ENCODE measurements around the gene FAM98C. TPM values are rescaled to one million over a fixed set of nuclear protein-coding genes. Genes with fewer than 3 reads are reported as not detected.
A peak's percentile ranks its signal among the peaks of the same experiment; 100 is the strongest.

The FAM98C gene
- total and polyA plus RNA-seq, 5 donors from 2014 or later, result 17.2 to 41.3 (median 20.0) TPM

- no peak for ATAC-seq (ENCODE audit: low read depth in 2 of 2)
- no peak overlapping the region for H3K27ac Mint-ChIP-seq
Measured at GRCh38 chr19:38443458-38443999, 40.6 kb downstream of the FAM98C start.

GRCh38 chr19:38444026-38444425 is 41.1 kb downstream of the FAM98C start:
- DNase-seq, result no peak
- H3K9me3 Mint-ChIP-seq, result peaks cover 0 to 2% (median 0%) of the 10 kb centered on the region in 7 donors
- H3K27me3 Mint-ChIP-seq, result no peaks in the 10 kb centered on the region
- Histone ChIP-seq H3K4me3 (ENCODE audit: low read depth, low read length) (no peak overlapping the region), H3K36me3 (ENCODE audit: control insufficient read depth, insufficient read depth, low read length) (no peaks in the 10 kb centered on the region), H3K9me3 (ENCODE audit: control insufficient read depth in 2 of 2, low read length in 2 of 2) (no peaks in the 10 kb centered on the region), H3K27ac (ENCODE audit: insufficient read depth, low read length, poor library complexity, severe bottlenecking) (no peak overlapping the region), H3K27me3 (ENCODE audit: control insufficient read depth, insufficient read depth, low read length) (no peaks in the 10 kb centered on the region), H3K4me1 (ENCODE audit: control insufficient read depth, insufficient read depth, low read length, poor library complexity, severe bottlenecking) (no peaks in the 10 kb centered on the region)
- no peak overlapping the region for H3K27ac Mint-ChIP-seq
- H3K4me1 Mint-ChIP-seq, result peaks cover 0 to 3% (median 1%) of the 10 kb centered on the region in 4 donors
- H3K4me3 Mint-ChIP-seq, result no peak overlapping the region
- H3K36me3 Mint-ChIP-seq, result peaks cover 4% of the 10 kb centered on the region
- ATAC-seq (ENCODE audit: low read depth in 2 of 2), result no peak

More at GRCh38 chr19:38443458-38443999, 40.6 kb downstream of the FAM98C start:
- Mint-ChIP-seq H3K4me3 (no peak overlapping the region), H3K27me3 (no peaks in the 10 kb centered on the region), H3K36me3 (no peaks in the 10 kb centered on the region), H3K4me1 (peaks cover 0 to 3% (median 1%) of the 10 kb centered on the region in 4 donors), H3K9me3 (peaks cover 0 to 2% (median 0%) of the 10 kb centered on the region in 7 donors)
- no peaks in the 10 kb centered on the region for H3K4me1 ChIP-seq (ENCODE audit: control insufficient read depth, insufficient read depth, low read length, poor library complexity, severe bottlenecking)
- no peak for DNase-seq
- no peaks in the 10 kb centered on the region for H3K36me3 ChIP-seq (ENCODE audit: control insufficient read depth, insufficient read depth, low read length)
- H3K27ac ChIP-seq (ENCODE audit: insufficient read depth, low read length, poor library complexity, severe bottlenecking), result no peak overlapping the region
- H3K4me3 ChIP-seq (ENCODE audit: low read depth, low read length), result no peak overlapping the region
- H3K9me3 ChIP-seq (ENCODE audit: control insufficient read depth in 2 of 2, low read length in 2 of 2), result no peaks in the 10 kb centered on the region
- no peaks in the 10 kb centered on the region for H3K27me3 ChIP-seq (ENCODE audit: control insufficient read depth, insufficient read depth, low read length)

- Histone ChIP-seq H3K36me3 (ENCODE audit: control insufficient read depth, insufficient read depth, low read length) (no peaks in the 10 kb centered on the region), H3K4me1 (ENCODE audit: control insufficient read depth, insufficient read depth, low read length, poor library complexity, severe bottlenecking) (no peaks in the 10 kb centered on the region), H3K27ac (ENCODE audit: insufficient read depth, low read length, poor library complexity, severe bottlenecking) (no peak overlapping the region), H3K9me3 (ENCODE audit: control insufficient read depth in 2 of 2, low read length in 2 of 2) (no peaks in the 10 kb centered on the region), H3K4me3 (ENCODE audit: low read depth, low read length) (no peak overlapping the region), H3K27me3 (ENCODE audit: control insufficient read depth, insufficient read depth, low read length) (no peaks in the 10 kb centered on the region)
- Mint-ChIP-seq H3K4me1 (peaks cover 0 to 3% (median 1%) of the 10 kb centered on the region in 4 donors), H3K36me3 (peaks cover 7% of the 10 kb centered on the region), H3K4me3 (no peak overlapping the region), H3K9me3 (peaks cover 0 to 3% (median 0%) of the 10 kb centered on the region in 7 donors), H3K27me3 (no peaks in the 10 kb centered on the region), H3K27ac (no peak overlapping the region)
- ATAC-seq (ENCODE audit: low read depth in 2 of 2) (no peak), DNase-seq (no peak)
Measured at GRCh38 chr19:38445362-38445761, 42.5 kb downstream of the FAM98C start.

- no peak overlapping the region for H3K27ac Mint-ChIP-seq
- ATAC-seq (ENCODE audit: low read depth in 2 of 2) (no peak), DNase-seq (no peak)
- Histone ChIP-seq H3K36me3 (ENCODE audit: control insufficient read depth, insufficient read depth, low read length) (no peaks in the 10 kb centered on the region), H3K4me1 (ENCODE audit: control insufficient read depth, insufficient read depth, low read length, poor library complexity, severe bottlenecking) (no peaks in the 10 kb centered on the region), H3K27ac (ENCODE audit: insufficient read depth, low read length, poor library complexity, severe bottlenecking) (no peak overlapping the region), H3K9me3 (ENCODE audit: control insufficient read depth in 2 of 2, low read length in 2 of 2) (no peaks in the 10 kb centered on the region), H3K4me3 (ENCODE audit: low read depth, low read length) (no peak overlapping the region), H3K27me3 (ENCODE audit: control insufficient read depth, insufficient read depth, low read length) (no peaks in the 10 kb centered on the region)
- H3K4me1 Mint-ChIP-seq, result peaks cover 0 to 2% (median 0%) of the 10 kb centered on the region in 4 donors
- H3K36me3 Mint-ChIP-seq, result peaks cover 7% of the 10 kb centered on the region
- peaks cover 0 to 3% (median 0%) of the 10 kb centered on the region in 7 donors for H3K9me3 Mint-ChIP-seq
- no peaks in the 10 kb centered on the region for H3K27me3 Mint-ChIP-seq
- H3K4me3 Mint-ChIP-seq, result no peak overlapping the region
Measured at GRCh38 chr19:38448225-38448624, 45.3 kb downstream of the FAM98C start.

GRCh38 chr19:38449518-38449917 is 46.6 kb downstream of the FAM98C start:
- Histone ChIP-seq H3K36me3 (ENCODE audit: control insufficient read depth, insufficient read depth, low read length) (no peaks in the 10 kb centered on the region), H3K9me3 (ENCODE audit: control insufficient read depth in 2 of 2, low read length in 2 of 2) (no peaks in the 10 kb centered on the region), H3K27me3 (ENCODE audit: control insufficient read depth, insufficient read depth, low read length) (no peaks in the 10 kb centered on the region), H3K4me1 (ENCODE audit: control insufficient read depth, insufficient read depth, low read length, poor library complexity, severe bottlenecking) (no peaks in the 10 kb centered on the region), H3K27ac (ENCODE audit: insufficient read depth, low read length, poor library complexity, severe bottlenecking) (no peak overlapping the region), H3K4me3 (ENCODE audit: low read depth, low read length) (no peak overlapping the region)
- Mint-ChIP-seq H3K4me1 (peaks cover 0 to 2% (median 0%) of the 10 kb centered on the region in 4 donors), H3K4me3 (peak overlapping the region in 1 of 4 donors; percentile 55), H3K27ac (peak overlapping the region in 1 of 3 donors; percentile 55), H3K27me3 (no peaks in the 10 kb centered on the region), H3K9me3 (peaks cover 0 to 3% (median 0%) of the 10 kb centered on the region in 7 donors), H3K36me3 (peaks cover 7% of the 10 kb centered on the region)
- no peak for DNase-seq
- ATAC-seq (ENCODE audit: low read depth in 2 of 2), result no peak

- DNase-seq (no peak), ATAC-seq (ENCODE audit: low read depth in 2 of 2) (no peak)
- no peak overlapping the region for H3K27ac Mint-ChIP-seq
- no peak overlapping the region for H3K4me3 Mint-ChIP-seq
- Histone ChIP-seq H3K4me3 (ENCODE audit: low read depth, low read length) (no peak overlapping the region), H3K4me1 (ENCODE audit: control insufficient read depth, insufficient read depth, low read length, poor library complexity, severe bottlenecking) (no peaks in the 10 kb centered on the region), H3K27ac (ENCODE audit: insufficient read depth, low read length, poor library complexity, severe bottlenecking) (no peak overlapping the region), H3K36me3 (ENCODE audit: control insufficient read depth, insufficient read depth, low read length) (no peaks in the 10 kb centered on the region), H3K9me3 (ENCODE audit: control insufficient read depth in 2 of 2, low read length in 2 of 2) (no peaks in the 10 kb centered on the region), H3K27me3 (ENCODE audit: control insufficient read depth, insufficient read depth, low read length) (no peaks in the 10 kb centered on the region)
- H3K36me3 Mint-ChIP-seq, result peaks cover 7% of the 10 kb centered on the region
- H3K27me3 Mint-ChIP-seq, result no peaks in the 10 kb centered on the region
- peaks cover 0 to 3% (median 0%) of the 10 kb centered on the region in 7 donors for H3K9me3 Mint-ChIP-seq
- no peaks in the 10 kb centered on the region for H3K4me1 Mint-ChIP-seq
Measured at GRCh38 chr19:38451036-38451435, 48.1 kb downstream of the FAM98C start.

- Mint-ChIP-seq H3K4me3 (no peak overlapping the region), H3K9me3 (peaks cover 0 to 3% (median 0%) of the 10 kb centered on the region in 7 donors), H3K27me3 (no peaks in the 10 kb centered on the region), H3K36me3 (peaks cover 7% of the 10 kb centered on the region), H3K27ac (no peak overlapping the region), H3K4me1 (no peaks in the 10 kb centered on the region)
- Histone ChIP-seq H3K36me3 (ENCODE audit: control insufficient read depth, insufficient read depth, low read length) (no peaks in the 10 kb centered on the region), H3K4me1 (ENCODE audit: control insufficient read depth, insufficient read depth, low read length, poor library complexity, severe bottlenecking) (no peaks in the 10 kb centered on the region), H3K9me3 (ENCODE audit: control insufficient read depth in 2 of 2, low read length in 2 of 2) (no peaks in the 10 kb centered on the region), H3K4me3 (ENCODE audit: low read depth, low read length) (no peak overlapping the region), H3K27me3 (ENCODE audit: control insufficient read depth, insufficient read depth, low read length) (no peaks in the 10 kb centered on the region), H3K27ac (ENCODE audit: insufficient read depth, low read length, poor library complexity, severe bottlenecking) (no peak overlapping the region)
- DNase-seq (no peak), ATAC-seq (ENCODE audit: low read depth in 2 of 2) (no peak)
Measured at GRCh38 chr19:38451629-38452028, 48.7 kb downstream of the FAM98C start.
